Uterus (tissue), 2 donors: Measurements from ENCODE around the gene PLB1.

Experiments
- CTCF ChIP-seq, 4 experiments: fragments of 200-600 bp in 2 of 4; fragments of 450-650 bp in 2 of 4; sonication (generic) in 2 of 4; IDR thresholded peaks; one replicate each; pipeline ENCODE4 v1.5.1; 2016 to 2019; ENCODE audit warnings: antibody characterized with exemption in 4 of 4, mild to moderate bottlenecking in 2 of 4, moderate library complexity in 1 of 4
- POLR2A ChIP-seq, 2 donors: fragments of 450-650 bp; IDR thresholded peaks; one replicate each; pipeline ENCODE4 v1.6.1; 2016; ENCODE audit warnings: antibody characterized with exemption in 2 of 2, mild to moderate bottlenecking in 1 of 2, moderate library complexity in 1 of 2

- no peak for TF ChIP-seq POLR2A (IDR thresholded peaks at IDR 0.05)
- no peak for TF ChIP-seq CTCF (IDR thresholded peaks at IDR 0.05)
Measured at GRCh38 chr2:28513097-28513496, 17.2 kb downstream of the PLB1 start.
